CD14-positive monocyte (primary cell): ENCODE measurements around the gene SLC28A1. TPM values are rescaled to one million over a fixed set of nuclear protein-coding genes. Genes with fewer than 3 reads are reported as not detected.

Source experiments
- DNase-seq, 3 donors: peaks; one replicate each; pipeline ENCODE4 v3.0.0-alpha.2; 2011 to 2022
- H2AFZ ChIP-seq: 2 replicates; pipeline ENCODE4 v1.6.0; 2012; ENCODE audit warnings: mild to moderate bottlenecking, low read depth, low read length, inconsistent platforms; ENCODE audit not compliant: insufficient read depth, poor library complexity, severe bottlenecking
- H3K27ac ChIP-seq, 2 donors: 1 replicate in 1 of 2; 2 replicates in 1 of 2; pipeline ENCODE4 v1.5.1; 2012 to 2013; ENCODE audit warnings: low read length in 2 of 2, control low read depth in 1 of 2, inconsistent platforms in 1 of 2, low read depth in 1 of 2, mild to moderate bottlenecking in 1 of 2
- H3K27me3 ChIP-seq, 2 donors: one replicate each; pipeline versions ENCODE4 v1.6.0 to v1.6.1; 2011 to 2013; ENCODE audit warnings: low read length in 2 of 2; ENCODE audit not compliant: control insufficient read depth in 2 of 2, insufficient read depth in 2 of 2
- H3K36me3 ChIP-seq, 2 donors: replicated peaks in 1 of 2; 1 replicate in 1 of 2; 2 replicates in 1 of 2; pipeline versions ENCODE4 v1.5.1 to v1.6.1; 2012 to 2013; ENCODE audit warnings: low read length in 2 of 2, control low read depth in 1 of 2, inconsistent platforms in 1 of 2, mild to moderate bottlenecking in 1 of 2; ENCODE audit not compliant: insufficient read depth in 2 of 2, control insufficient read depth in 1 of 2
- H3K4me1 ChIP-seq, 2 donors: 1 replicate in 1 of 2; 2 replicates in 1 of 2; pipeline versions ENCODE4 v1.5.1 to v1.6.1; 2012 to 2013; ENCODE audit warnings: low read length in 2 of 2, control low read depth in 1 of 2, inconsistent platforms in 1 of 2, mild to moderate bottlenecking in 1 of 2, moderate library complexity in 1 of 2; ENCODE audit not compliant: insufficient read depth in 2 of 2, control insufficient read depth in 1 of 2
- H3K4me2 ChIP-seq: replicated peaks from 2 replicates; pipeline ENCODE3; 2012; ENCODE audit warnings: low read length, moderate library complexity, mild to moderate bottlenecking; ENCODE audit not compliant: poor library complexity, severe bottlenecking; ENCODE audit errors: extremely low read depth
- H3K4me3 ChIP-seq, 3 experiments: fragments of 200-600 bp in 1 of 3; sonication (generic) in 1 of 3; replicated peaks in 1 of 3; 1 replicate in 2 of 3; 2 replicates in 1 of 3; pipeline ENCODE4 v1.5.1; 2011 to 2013; ENCODE audit warnings: low read length in 3 of 3, mild to moderate bottlenecking in 3 of 3, control low read depth in 2 of 3, low read depth in 2 of 3, inconsistent platforms in 1 of 3, moderate library complexity in 1 of 3
- H3K79me2 ChIP-seq: 2 replicates; pipeline ENCODE4 v1.6.0; 2012; ENCODE audit warnings: mild to moderate bottlenecking, control low read depth, inconsistent platforms, low read length, moderate library complexity; ENCODE audit not compliant: insufficient read depth
- H3K9ac ChIP-seq: 2 replicates; pipeline ENCODE4 v1.6.0; 2017; ENCODE audit warnings: low read length, mild to moderate bottlenecking; ENCODE audit not compliant: insufficient read depth, poor library complexity, severe bottlenecking
- H3K9me3 ChIP-seq, 2 donors: replicated peaks in 1 of 2; 1 replicate in 1 of 2; 2 replicates in 1 of 2; pipeline versions ENCODE4 v1.5.1 to v1.6.1; 2012 to 2013; ENCODE audit warnings: low read length in 2 of 2, control low read depth in 1 of 2; ENCODE audit not compliant: control insufficient read depth in 1 of 2, insufficient read depth in 1 of 2
- H4K20me1 ChIP-seq: 2 replicates; pipeline ENCODE4 v1.6.0; 2012; ENCODE audit warnings: mild to moderate bottlenecking, low read length, control low read depth, moderate library complexity; ENCODE audit not compliant: insufficient read depth
- H3K27ac Mint-ChIP-seq, 7 donors: one replicate each; pipeline ENCODE4 v1.8.0; 2020; ENCODE audit warnings: mild to moderate bottlenecking in 7 of 7, mixed read lengths in 7 of 7, moderate library complexity in 6 of 7, inconsistent platforms in 2 of 7
- H3K27me3 Mint-ChIP-seq, 3 donors: one replicate each; pipeline ENCODE4 v1.8.0; 2021 to 2022; ENCODE audit warnings: low read depth in 3 of 3, mild to moderate bottlenecking in 3 of 3, mixed read lengths in 3 of 3, moderate library complexity in 3 of 3, inconsistent platforms in 1 of 3
- H3K36me3 Mint-ChIP-seq, 2 donors: one replicate each; pipeline ENCODE4 v1.8.0; 2020; ENCODE audit warnings: mixed read lengths in 2 of 2, inconsistent platforms in 1 of 2, mild to moderate bottlenecking in 1 of 2
- H3K4me1 Mint-ChIP-seq: one replicate; pipeline ENCODE4 v1.8.0; 2020; ENCODE audit warnings: mild to moderate bottlenecking, mixed read lengths
- H3K4me3 Mint-ChIP-seq, 2 donors: one replicate each; pipeline ENCODE4 v1.8.0; 2020; ENCODE audit warnings: mild to moderate bottlenecking in 2 of 2, mixed read lengths in 2 of 2, moderate library complexity in 1 of 2
- H3K9me3 Mint-ChIP-seq, 7 donors: one replicate each; pipeline ENCODE4 v1.8.0; 2020 to 2022; ENCODE audit warnings: mixed read lengths in 7 of 7, mild to moderate bottlenecking in 6 of 7, moderate library complexity in 6 of 7, inconsistent platforms in 2 of 7
- CTCF ChIP-seq: fragments of 200-600 bp; IDR thresholded peaks from one replicate; pipeline ENCODE4 v1.8.0; 2022; ENCODE audit warnings: antibody characterized with exemption, mild to moderate bottlenecking
- WGBS: methylation state at CpG from one replicate; pipeline ENCODE4 v1.1.5; 2013; ENCODE audit warnings: missing lambda C conversion rate; ENCODE audit not compliant: insufficient coverage; 5-methylcytosine and 5-hydroxymethylcytosine counted together
- intact Hi-C, 2 donors: fragments of 100-400 bp; cut with micrococcal nuclease; formaldehyde crosslinking; loops; one replicate each; pipeline versions ENCODE4 v1.15.0 to v1.15.1; 2023
- polyA plus RNA-seq, 3 donors: library from polyadenylated mRNA; depleted of rRNA in 1 of 3; unstranded in 2 of 3; stranded (reverse) in 1 of 3; fragments of 300-500 nt in 2 of 3; fragments of >200 nt in 1 of 3; fragmentation: Illumina TruSeq in 2 of 3; gene quantifications; 1 replicate in 2 of 3; 2 replicates in 1 of 3; pipeline ENCODE4 v1.2.3, GENCODE V29; 2012 to 2021

The SLC28A1 gene
- polyA plus RNA-seq, 3 donors, result not detected

- H3K27ac ChIP-seq, result no peak overlapping the region
- Mint-ChIP-seq H3K27ac (no peak overlapping the region), H3K27me3 (peaks cover 1 to 3% (median 2%) of the 10 kb centered on the region in 3 donors), H3K36me3 (no peaks in the 10 kb centered on the region), H3K4me3 (no peak overlapping the region), H3K9me3 (no peaks in the 10 kb centered on the region), H3K4me1 (peaks cover 6% of the 10 kb centered on the region)
- intact Hi-C loops, result loop anchor here (2.0 to 5.0 kb wide), 2 partner anchors 286 to 292 kb away; no protein-coding TSS in a partner anchor
- DNase-seq, result peak; percentile 28 to 46 (median 32)
- no peak overlapping the region for H3K4me2 ChIP-seq
- TF ChIP-seq CTCF, result peak; percentile 71
- no peak overlapping the region for H2AFZ ChIP-seq
- H3K4me3 ChIP-seq, result no peak overlapping the region
- no peaks in the 10 kb centered on the region for H3K4me1 ChIP-seq
- H3K9me3 ChIP-seq, result no peaks in the 10 kb centered on the region
- no peaks in the 10 kb centered on the region for H3K79me2 ChIP-seq
- H3K27me3 ChIP-seq, result no peaks in the 10 kb centered on the region
- WGBS, result no CpG with 5 or more reads among the region's 4 CpGs
- no peak overlapping the region for H3K9ac ChIP-seq
- H4K20me1 ChIP-seq, result no peaks in the 10 kb centered on the region
- no peaks in the 10 kb centered on the region for H3K36me3 ChIP-seq
Observed at GRCh38 chr15:84878504-84878903, 6.0 kb upstream of the SLC28A1 start.

- peaks cover 6% of the 10 kb centered on the region for H3K4me1 Mint-ChIP-seq
- H3K9ac ChIP-seq, result no peak overlapping the region
- no peaks in the 10 kb centered on the region for H4K20me1 ChIP-seq
- no peaks in the 10 kb centered on the region for H3K36me3 Mint-ChIP-seq
- no peaks in the 10 kb centered on the region for H3K79me2 ChIP-seq
- no peak for TF ChIP-seq CTCF
- no peaks in the 10 kb centered on the region for H3K9me3 Mint-ChIP-seq
- no peak overlapping the region for H3K4me3 ChIP-seq
- no peaks in the 10 kb centered on the region for H3K4me1 ChIP-seq
- no peaks in the 10 kb centered on the region for H3K9me3 ChIP-seq
- H3K27ac ChIP-seq, result no peak overlapping the region
- H3K4me2 ChIP-seq, result no peak overlapping the region
- intact Hi-C loops, result loop anchor here (2.0 to 5.0 kb wide), 2 partner anchors 287 to 292 kb away; no protein-coding TSS in a partner anchor
- no peak overlapping the region for H2AFZ ChIP-seq
- no peak for DNase-seq
- 98% methylated on average over 8 of the region's 11 CpGs for WGBS
- no peak overlapping the region for H3K27ac Mint-ChIP-seq
- no peaks in the 10 kb centered on the region for H3K27me3 ChIP-seq
- H3K4me3 Mint-ChIP-seq, result no peak overlapping the region
- H3K27me3 Mint-ChIP-seq, result peaks cover 1 to 3% (median 2%) of the 10 kb centered on the region in 3 donors
- no peaks in the 10 kb centered on the region for H3K36me3 ChIP-seq
Observed at GRCh38 chr15:84879088-84879780, 5.2 kb upstream of the SLC28A1 start.
